Glutamatergic neuron (in vitro differentiated cells): ENCODE measurements around the gene GCNT1. TPM values are rescaled to one million over a fixed set of nuclear protein-coding genes. Genes with fewer than 3 reads are reported as not detected.

Source experiments
- DNase-seq: peaks from one replicate; pipeline ENCODE4 v3.0.0; 2022
- H3K27ac Mint-ChIP-seq: one replicate; pipeline ENCODE4 v1.8.0; 2020; ENCODE audit warnings: mild to moderate bottlenecking, mixed read lengths, inconsistent platforms; ENCODE audit not compliant: unreplicated experiment
- H3K27me3 Mint-ChIP-seq: one replicate; pipeline ENCODE4 v1.8.0; 2020; ENCODE audit warnings: mild to moderate bottlenecking, moderate library complexity, mixed read lengths, inconsistent platforms; ENCODE audit not compliant: unreplicated experiment
- H3K36me3 Mint-ChIP-seq: one replicate; pipeline ENCODE4 v1.8.0; 2020; ENCODE audit warnings: mild to moderate bottlenecking, mixed read lengths, inconsistent platforms; ENCODE audit not compliant: unreplicated experiment
- H3K4me1 Mint-ChIP-seq: one replicate; pipeline ENCODE4 v1.8.0; 2020; ENCODE audit warnings: mild to moderate bottlenecking, low read depth, mixed read lengths, inconsistent platforms; ENCODE audit not compliant: unreplicated experiment
- H3K4me3 Mint-ChIP-seq: one replicate; pipeline ENCODE4 v1.8.0; 2020; ENCODE audit warnings: mild to moderate bottlenecking, mixed read lengths, inconsistent platforms; ENCODE audit not compliant: unreplicated experiment
- H3K9me3 Mint-ChIP-seq: one replicate; pipeline ENCODE4 v1.8.0; 2020; ENCODE audit warnings: mild to moderate bottlenecking, moderate library complexity, mixed read lengths, inconsistent platforms; ENCODE audit not compliant: unreplicated experiment
- total RNA-seq: library from RNA; stranded (reverse); fragmentation: NEBNext Ultra II Directional; extraction: Animal tissue kit (Norgen Biotek cat#: 25700); gene quantifications from one replicate; pipeline ENCODE4 v1.2.1, GENCODE V29; 2021; ENCODE audit not compliant: unreplicated experiment
- TF ChIP-seq, protein P1 (sequence below): fragments of 200-600 bp; sonication (generic); IDR thresholded peaks from one replicate; pipeline ENCODE4 v1.5.0; 2021; ENCODE audit not compliant: partially characterized antibody, unreplicated experiment

GCNT1 gene
- total RNA-seq, 1 donor from 2014 or later, result 1.2 TPM

DNA sequence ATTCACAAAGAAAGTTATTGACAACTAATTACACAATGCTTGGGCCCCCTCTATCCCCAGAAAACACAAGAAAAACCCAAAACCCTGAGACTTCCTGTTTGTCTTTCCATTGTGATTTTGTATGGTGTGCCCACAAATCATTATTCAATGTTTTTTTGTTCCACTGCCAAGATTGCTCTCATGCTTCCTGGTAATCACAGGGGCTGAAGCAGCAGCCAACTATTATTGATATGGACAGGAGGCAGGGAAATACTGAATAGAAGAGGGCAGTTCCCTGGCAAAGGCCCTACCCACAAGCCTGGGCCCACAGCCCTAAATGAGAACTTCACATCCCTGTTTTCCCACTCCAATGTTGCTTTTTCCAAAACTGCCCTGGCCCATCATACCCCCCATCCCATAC, 43.3 kb upstream of the GCNT1 start:
- no peaks in the 10 kb centered on the region for H3K27me3 Mint-ChIP-seq
- H3K9me3 Mint-ChIP-seq, result no peaks in the 10 kb centered on the region
- H3K4me1 Mint-ChIP-seq, result no peaks in the 10 kb centered on the region
- DNase-seq, result no peak
- no peak overlapping the region for H3K27ac Mint-ChIP-seq
- peaks cover 7% of the 10 kb centered on the region for H3K36me3 Mint-ChIP-seq
- H3K4me3 Mint-ChIP-seq, result no peak overlapping the region
- TF ChIP-seq, protein P1, sequence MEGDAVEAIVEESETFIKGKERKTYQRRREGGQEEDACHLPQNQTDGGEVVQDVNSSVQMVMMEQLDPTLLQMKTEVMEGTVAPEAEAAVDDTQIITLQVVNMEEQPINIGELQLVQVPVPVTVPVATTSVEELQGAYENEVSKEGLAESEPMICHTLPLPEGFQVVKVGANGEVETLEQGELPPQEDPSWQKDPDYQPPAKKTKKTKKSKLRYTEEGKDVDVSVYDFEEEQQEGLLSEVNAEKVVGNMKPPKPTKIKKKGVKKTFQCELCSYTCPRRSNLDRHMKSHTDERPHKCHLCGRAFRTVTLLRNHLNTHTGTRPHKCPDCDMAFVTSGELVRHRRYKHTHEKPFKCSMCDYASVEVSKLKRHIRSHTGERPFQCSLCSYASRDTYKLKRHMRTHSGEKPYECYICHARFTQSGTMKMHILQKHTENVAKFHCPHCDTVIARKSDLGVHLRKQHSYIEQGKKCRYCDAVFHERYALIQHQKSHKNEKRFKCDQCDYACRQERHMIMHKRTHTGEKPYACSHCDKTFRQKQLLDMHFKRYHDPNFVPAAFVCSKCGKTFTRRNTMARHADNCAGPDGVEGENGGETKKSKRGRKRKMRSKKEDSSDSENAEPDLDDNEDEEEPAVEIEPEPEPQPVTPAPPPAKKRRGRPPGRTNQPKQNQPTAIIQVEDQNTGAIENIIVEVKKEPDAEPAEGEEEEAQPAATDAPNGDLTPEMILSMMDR, result no peak

DNA sequence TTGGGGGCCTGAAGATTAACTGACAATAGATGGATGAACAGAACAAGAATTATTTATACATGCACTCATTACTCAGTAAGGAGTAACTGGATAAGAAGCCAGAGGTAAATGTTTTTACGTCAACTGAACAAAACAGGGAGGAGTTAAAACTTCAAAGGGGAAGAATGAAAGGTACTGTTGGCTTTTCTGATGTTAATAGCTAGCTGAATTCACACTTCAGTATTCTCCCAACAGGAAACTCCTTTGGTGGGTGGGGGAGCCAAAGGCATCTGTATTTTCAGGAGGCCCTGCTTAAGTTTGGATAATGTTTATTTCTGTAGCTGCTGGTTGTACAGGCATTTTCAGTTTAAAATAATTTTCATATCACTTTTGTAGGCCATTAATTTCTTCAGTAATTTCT, 41.6 kb upstream of the GCNT1 start:
- H3K4me3 Mint-ChIP-seq, result no peak overlapping the region
- H3K27ac Mint-ChIP-seq, result no peak overlapping the region
- H3K36me3 Mint-ChIP-seq, result peaks cover 7% of the 10 kb centered on the region
- H3K27me3 Mint-ChIP-seq, result no peaks in the 10 kb centered on the region
- no peaks in the 10 kb centered on the region for H3K9me3 Mint-ChIP-seq
- TF ChIP-seq, protein P1, result no peak
- DNase-seq, result no peak
- no peaks in the 10 kb centered on the region for H3K4me1 Mint-ChIP-seq

DNA sequence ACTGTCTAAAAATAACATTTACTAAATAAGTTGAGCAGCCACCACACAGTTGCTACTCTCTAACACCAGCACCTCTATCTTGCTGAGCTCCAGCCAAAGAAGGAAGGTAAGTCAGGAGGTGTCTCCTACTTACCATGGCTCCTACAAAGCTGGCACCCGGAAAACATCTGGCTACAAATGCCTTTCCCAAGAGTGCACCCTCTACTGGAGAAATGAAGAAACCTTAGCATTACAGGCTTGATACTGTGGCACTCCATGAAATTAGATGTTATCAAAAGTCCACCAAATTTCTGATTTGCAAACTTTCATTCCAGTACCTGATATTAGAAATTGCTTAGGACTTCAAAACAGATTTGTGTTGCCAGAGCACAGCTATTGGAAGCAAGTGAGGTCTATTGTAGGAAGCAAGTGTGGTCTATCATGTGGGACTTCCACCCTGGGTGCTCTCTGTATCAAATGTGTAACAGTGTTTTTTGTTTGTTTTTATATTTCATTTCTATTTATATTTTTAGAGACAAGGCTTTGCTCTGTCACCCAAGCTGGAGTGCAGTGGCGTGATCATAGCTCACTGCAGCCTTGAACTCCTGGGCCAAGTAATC, 39.1 kb upstream of the GCNT1 start:
- no peak for DNase-seq
- H3K27me3 Mint-ChIP-seq, result no peaks in the 10 kb centered on the region
- TF ChIP-seq, protein P1, result peak; percentile 25
- no peaks in the 10 kb centered on the region for H3K9me3 Mint-ChIP-seq
- no peaks in the 10 kb centered on the region for H3K4me1 Mint-ChIP-seq
- H3K4me3 Mint-ChIP-seq, result no peak overlapping the region
- no peaks in the 10 kb centered on the region for H3K36me3 Mint-ChIP-seq
- no peak overlapping the region for H3K27ac Mint-ChIP-seq

DNA sequence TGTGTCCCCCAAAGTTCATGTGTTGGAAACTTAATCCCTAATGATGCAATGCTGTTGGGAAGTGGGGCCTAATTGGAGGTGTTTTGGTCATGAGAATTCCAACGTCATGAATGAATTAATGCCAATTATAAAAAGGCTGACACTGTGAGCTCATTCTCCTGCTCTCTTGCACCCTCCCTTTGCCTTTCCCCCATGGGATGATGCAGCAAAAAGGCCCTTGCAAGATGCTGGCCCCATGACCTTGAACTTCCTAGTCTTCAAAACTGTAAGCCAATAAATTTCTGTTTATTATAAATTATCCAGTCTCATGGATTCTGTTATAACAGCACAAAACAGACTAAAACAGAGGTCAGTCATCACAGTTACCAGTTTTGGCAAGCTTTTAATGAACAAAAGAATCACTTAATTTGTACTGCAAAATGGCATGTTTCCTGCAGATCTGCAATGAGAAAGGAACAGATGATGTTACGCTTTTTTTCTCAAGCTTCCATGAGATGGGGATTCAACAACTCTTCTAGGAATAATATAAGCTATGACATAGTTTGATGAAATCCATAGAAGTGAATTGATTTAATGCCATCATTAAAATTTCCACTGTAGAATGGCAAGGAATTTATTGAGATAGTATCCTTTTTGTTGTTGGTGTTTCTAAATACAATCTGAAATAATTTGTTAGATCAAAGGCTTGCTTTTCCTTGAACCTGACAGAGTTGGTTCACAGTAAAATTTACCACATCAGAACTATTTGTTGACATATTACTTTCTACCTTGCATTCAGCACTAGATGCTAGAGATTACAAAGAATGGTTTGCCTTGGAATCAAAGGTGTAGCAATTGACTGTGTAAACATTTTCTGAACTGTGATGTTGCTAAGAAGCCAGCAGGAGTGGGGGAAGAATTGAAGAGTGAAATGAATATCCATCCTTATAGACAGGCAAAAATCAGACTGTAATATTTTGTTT, 35.5 kb upstream of the GCNT1 start:
- no peaks in the 10 kb centered on the region for H3K27me3 Mint-ChIP-seq
- H3K36me3 Mint-ChIP-seq, result no peaks in the 10 kb centered on the region
- H3K27ac Mint-ChIP-seq, result no peak overlapping the region
- no peaks in the 10 kb centered on the region for H3K4me1 Mint-ChIP-seq
- no peak overlapping the region for H3K4me3 Mint-ChIP-seq
- H3K9me3 Mint-ChIP-seq, result no peaks in the 10 kb centered on the region
- TF ChIP-seq, protein P1, result no peak
- DNase-seq, result no peak

DNA sequence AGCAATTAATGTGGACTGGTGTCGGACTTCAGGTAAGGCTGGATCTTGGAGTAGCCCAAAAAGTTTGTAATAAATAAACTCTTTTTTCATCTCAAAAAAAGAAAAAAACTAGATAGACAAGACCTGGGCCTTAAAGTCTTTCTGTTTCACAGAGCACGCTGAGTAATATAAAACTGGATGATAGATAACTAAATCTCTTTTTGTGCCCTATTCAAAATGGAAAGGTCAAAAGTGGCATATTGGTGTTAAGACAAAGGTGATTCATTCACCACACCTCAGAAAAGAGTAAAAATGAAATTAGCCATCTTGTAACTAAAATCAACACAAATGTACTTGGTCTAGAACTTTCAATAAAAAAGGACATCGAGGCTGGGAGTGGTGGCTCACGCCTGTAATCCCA, 34.5 kb upstream of the GCNT1 start:
- Mint-ChIP-seq H3K9me3 (no peaks in the 10 kb centered on the region), H3K4me1 (no peaks in the 10 kb centered on the region), H3K36me3 (no peaks in the 10 kb centered on the region), H3K27me3 (no peaks in the 10 kb centered on the region), H3K4me3 (no peak overlapping the region), H3K27ac (no peak overlapping the region)
- DNase-seq, result no peak
- TF ChIP-seq, protein P1, result no peak
